Measurements from ENCODE around the gene WDR88. TPM values are rescaled to one million over a fixed set of nuclear protein-coding genes. Genes with fewer than 3 reads are reported as not detected.
"Not testable (repeated sequence)": the region's sequence is repeated elsewhere in the genome, so short reads cannot be mapped to it uniquely, and the experiment has no call there.

WDR88 gene
- total RNA-seq, 1 donor from 2014 or later: 0.16 TPM

DNA sequence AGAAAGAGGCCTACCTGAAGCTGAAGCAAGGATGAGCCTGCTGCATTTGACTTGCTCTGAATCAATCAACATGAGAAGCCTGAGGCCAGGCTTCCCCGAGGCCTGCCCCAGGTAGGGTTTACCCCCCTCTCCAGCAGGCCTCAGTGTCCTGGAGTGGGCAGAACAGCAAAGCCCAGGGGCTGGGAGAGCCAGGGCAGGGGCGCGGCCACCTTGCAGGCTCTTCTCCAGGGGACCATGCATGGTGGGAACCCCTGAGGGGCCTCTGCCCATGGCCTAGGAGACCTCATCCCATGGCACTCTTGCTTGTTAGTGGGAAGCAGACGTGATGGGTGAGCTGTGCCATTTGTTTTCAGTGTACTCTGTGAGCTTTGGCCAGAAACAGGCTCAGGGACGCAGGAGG lies 42.3 kb downstream of the WDR88 start:
- DNase-seq: no peak

DNA sequence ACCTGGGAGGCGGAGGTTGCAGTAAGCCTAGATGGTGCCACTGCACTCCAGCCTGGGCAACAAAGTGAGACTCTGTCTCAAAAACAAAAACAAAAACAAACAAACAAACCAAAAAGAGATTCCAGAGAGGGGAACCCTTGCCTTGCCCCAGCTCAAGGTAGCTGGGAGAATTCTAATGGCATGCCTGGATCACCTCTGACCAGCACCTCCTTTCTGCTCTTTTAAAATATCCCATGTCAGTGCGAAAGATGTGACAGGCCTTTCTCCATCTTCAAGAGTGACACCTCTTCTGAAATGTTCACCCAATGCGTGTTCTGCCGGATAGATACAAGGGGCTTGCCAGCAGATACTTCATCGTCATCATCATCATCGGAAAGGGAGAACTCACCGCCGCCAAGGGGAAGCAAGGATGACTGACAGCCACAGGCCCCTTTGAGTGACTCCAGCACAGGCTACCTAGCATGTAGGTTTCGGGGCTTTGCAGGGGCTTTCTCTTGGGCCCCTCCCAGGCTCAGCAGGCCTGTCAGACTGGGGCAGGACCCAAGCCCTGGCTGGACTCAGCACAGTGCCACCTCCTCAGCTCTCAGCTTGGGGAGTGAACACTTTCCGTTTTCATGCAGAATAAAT lies 43.4 kb downstream of the WDR88 start:
- DNase-seq: no peak

DNA sequence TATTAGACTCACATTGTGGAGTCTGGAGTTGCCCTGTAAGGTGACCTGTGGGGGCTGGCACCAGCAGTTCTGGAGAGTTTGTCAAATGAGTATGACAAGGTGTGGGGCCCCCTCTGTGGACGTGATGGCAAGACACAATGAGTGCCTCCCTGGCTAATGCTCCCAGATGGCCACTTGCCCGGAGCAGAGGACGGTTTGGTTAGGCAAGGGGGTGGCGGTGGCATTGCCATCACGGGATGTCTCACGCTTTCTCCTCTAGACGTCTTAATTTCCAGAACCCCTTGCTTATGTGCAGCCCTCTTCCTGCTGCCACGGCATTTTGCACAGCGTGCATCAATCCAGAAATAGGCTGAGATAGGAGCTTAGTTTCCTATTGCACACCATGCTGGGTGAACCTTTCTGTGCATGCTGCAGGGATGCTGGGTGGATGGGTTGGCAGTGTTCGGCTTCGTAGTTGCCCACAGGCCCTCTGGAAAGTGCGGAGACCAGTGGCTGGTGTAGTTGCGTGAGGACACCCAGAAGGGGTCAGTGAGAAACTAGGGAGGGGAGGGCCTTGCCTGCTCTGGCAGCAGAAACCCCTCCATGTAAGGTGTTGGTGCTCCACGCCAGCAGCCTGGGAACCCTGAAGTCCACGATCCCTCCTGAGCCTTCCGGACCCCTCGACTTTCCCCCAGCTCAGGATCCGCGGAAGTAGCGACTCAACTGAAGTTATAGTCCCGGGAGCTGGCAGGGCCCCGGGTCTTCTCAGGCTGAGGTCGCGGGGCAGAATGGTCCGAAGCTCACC lies 44.2 kb downstream of the WDR88 start:
- DNase-seq: peak; percentile 63

DNA sequence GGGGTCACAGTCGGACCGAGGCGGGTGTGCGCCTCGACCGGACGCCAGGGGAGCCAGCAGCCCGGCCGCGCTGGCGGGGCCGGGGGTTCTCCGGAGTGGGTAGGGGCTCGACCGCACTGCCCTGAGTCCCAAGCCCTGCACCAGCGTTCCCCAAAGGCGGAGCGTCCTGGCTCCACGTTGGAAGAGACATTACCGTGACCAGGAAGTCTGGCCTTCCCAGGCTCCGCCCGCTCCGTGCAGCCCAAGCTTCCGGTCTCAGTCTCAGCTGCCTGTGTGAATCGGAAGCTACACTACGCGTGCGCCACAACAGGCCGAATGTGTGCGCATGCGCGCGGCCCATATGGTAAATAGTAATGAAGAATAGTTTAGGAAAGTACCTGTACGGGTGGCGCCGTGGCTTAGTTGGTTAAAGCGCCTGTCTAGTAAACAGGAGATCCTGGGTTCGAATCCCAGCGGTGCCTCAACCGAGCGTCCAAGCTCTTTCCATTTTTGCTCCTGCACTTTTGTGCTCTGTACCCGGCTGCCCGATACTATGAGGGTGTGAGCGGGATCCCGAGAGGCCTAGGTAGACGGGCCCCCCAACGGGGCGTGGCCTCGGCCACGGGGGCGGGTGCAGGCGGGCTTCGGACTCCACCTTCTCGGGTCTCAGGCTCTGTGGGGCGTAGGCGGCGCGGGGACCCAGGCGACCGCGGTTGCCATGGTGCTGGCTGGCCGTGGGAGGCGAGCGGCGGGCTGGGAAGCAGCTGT lies 44.9 kb downstream of the WDR88 start:
- DNase-seq: peak; percentile 99

DNA sequence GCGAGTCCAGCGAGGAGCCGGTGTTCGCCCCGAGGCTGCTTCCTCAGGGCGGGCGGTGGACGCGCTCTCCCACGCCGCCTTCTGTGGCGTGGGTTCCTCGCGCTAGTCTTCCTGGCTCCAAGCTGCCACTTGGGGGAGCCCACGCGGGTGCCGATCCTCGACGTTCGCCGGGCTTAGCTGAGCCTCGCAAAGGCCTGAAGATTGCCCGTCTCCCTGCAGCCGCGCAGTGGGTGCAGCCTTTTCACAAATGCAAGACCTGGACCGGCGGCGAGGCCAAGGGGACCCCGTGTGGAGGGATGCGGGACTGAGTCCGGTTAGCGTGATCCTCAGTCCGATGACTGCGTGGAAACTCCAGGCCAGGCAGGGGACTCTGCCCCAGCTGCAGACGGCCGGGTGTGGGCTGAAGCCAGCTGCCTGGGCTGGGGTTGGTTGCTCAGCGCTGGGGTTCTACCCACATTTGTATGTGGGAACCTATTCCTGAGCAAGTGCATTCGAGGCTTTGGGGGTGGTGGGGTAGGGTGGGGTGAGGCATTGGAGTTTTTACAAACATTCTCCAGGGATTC lies 45.6 kb downstream of the WDR88 start:
- no peak for DNase-seq

DNA sequence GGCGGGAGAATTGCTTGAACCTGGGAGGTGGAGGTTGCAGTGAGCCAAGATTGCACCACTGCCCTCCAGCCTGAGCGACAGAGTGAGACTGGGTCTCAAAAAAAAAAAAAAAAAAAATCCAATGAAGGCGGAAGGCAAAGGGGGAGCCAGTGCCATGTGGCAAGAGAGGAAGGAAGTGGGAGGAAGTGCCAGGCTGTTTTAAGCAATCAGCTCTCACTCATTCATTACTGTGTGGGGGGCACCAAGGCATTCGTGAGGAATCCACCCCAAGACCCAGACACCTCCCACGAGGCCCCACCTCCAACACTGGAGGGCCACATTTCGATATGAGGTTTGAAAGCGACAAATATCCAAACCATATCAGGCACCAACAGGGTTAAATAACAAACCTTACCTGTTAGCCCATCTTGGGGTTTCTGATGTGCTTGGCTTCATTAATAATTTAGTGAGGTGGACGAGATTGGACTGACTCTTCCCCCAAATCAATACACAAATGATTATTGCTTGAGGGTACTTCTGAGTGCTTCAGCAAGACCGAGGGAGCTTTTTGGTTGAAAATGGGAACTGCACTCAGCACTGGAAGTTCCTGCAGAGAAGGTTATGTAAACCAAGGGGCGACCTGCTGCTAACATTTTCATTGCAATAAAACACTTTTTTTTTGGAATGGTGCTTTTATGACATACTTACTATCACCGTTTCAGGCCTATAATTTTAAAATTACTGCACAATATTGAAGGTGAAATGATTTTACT lies 54.7 kb downstream of the WDR88 start:
- DNase-seq: no peak

DNA sequence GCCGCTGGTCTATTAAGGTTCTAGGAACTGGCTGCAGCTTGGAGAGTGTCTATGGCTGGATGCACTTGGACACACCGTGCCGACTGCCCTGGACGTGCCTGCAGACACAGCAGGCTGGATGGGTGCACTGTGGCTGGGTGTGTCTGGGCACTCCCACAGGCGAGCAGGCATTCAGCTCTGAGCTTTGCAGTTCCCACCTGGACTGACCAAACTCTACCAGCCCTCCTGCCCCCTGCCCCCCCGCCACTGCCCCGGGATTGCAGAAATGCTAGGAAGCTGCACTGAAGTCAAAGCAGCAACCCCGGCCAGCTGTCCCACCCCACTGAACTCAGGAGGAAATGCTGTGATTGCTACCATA lies 55.2 kb downstream of the WDR88 start:
- no peak for DNase-seq

DNA sequence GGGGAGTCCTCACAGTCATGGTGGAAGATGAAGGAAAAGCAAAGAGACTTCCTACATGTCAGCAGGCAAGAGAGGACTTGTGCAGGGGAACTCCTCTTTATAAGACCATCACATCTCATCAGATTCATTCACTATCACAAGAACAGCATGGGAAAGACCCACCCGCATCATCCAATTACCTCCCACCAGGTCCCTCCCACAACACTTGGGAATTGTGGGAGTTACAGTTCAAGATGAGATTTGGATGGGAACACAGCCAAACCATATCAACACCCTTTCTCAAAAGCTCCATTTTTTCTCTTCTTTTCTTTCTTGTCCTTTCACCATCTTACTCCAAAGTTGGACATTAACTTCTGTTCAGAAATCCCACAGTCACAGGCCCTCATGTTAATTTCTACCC lies 57.5 kb downstream of the WDR88 start:
- DNase-seq: no peak

DNA sequence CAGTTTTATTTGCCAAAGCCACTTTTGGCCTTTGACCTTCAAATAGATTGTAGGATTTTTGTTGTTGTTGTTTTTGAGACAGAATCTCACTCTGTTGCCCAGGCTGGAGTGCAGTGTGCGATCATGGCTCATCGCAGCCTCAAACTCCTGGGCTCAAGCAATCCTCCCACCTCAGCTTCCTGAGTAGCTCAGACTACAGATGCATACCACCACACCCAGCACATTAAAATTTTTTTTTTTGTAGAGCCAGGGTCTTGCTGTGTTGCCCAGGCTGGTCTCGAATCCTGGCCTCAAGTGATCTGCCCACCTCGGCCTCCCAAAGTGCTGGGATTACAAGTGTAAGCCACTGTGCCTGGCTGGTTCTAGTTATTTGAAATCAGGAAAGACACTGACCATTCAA lies 59.2 kb downstream of the WDR88 start:
- not testable (repeated sequence) for DNase-seq

DNA sequence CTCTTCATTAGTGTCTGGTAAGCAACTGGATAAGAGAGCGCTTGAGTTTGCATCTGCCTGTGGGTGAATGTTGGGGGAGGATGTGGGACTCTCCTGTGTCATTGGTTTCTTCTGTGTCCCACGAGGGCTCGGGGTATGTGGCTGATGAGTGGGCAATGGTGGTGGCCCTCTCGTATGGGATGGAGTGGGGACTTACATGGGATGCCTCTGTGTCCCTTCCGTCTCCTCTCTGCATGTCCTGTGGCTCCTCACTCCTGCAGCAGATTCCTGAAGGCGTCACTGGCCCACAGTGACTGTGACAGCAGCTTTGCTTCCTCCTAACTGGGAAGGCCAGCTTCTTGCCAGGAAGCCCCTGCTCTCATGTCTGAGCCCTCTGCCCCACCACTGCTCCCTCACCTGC lies 59.6 kb downstream of the WDR88 start:
- no peak for DNase-seq

DNA sequence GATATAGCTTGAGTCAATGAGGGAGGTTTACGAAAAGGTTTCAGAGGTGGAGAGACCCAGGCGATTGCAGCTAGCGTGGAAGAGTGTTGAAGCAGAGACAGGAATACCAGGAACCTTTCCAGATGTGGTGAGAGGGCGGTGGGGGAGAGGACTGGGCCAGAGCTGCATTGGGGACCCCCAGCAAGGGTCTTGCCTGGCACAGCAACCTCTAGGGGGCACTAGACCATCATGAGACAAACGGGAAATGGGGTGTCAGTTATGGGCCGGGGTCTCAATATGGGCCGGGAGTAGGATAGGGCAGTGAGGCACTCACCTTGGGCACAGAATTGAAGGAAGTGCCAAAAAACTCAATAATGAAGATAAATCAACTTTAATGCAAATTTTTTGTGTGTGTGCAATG lies 60.1 kb downstream of the WDR88 start:
- no peak for DNase-seq

DNA sequence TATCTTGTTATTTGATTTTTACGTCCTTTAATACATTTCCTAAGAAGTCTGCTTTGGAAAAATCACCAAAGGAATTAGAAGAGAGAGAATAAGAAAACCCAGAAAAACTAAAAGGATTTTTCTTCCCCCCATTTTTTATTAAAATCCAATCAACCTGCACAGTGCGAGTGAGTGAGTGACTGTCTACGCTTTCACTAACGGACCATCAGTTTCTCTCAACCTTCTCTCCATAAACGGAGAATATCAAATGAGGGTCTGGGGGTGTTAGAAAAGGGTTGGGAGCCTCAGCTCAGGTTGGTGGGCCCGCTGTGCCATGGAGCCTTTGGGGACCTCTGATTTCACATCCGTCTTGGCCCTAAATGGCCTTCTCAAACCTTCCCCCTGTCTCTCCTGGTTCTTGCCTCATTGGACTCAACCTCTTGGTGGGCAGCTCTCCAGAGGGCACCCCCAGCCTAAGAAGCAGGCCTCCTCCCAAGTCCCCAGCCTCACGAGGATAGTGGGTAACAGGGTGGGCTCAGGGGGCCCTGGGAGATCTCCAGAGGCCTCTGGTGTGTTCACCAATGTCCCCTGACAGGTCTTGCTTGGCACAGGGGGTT lies 61.5 kb downstream of the WDR88 start:
- no peak for DNase-seq

DNA sequence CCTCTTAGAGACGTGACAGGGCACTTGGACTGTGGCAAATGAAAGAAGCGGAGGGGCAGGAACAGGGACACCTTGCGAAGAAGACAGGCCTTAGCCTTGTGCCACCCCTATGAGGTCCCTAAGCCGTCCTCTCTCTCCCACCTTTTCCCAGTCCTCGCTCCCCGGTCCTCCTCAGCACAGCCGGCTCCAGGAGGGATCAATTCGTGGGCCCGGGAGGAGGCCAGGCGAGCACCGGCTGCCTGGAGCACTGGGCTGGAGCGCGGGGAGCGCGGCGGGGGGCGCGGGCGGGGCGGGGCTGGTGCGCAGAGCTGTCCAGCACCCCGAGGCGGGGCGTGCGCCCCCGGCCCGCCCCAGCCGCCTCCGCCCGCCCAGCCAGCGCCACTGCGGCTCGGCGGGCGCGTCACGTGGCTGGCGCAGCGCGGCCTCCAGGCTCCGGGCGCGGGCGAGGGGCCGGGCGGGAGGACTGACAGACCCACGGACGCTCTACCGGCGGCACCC lies 62.0 kb downstream of the WDR88 start, which contains the start of gene LRP3:
LRP3 (plus strand) TSS at position 466 of the 498 bp plus-strand sequence. CDS start 456 bp downstream, outside the sequence.
- peak; percentile 60 for DNase-seq

DNA sequence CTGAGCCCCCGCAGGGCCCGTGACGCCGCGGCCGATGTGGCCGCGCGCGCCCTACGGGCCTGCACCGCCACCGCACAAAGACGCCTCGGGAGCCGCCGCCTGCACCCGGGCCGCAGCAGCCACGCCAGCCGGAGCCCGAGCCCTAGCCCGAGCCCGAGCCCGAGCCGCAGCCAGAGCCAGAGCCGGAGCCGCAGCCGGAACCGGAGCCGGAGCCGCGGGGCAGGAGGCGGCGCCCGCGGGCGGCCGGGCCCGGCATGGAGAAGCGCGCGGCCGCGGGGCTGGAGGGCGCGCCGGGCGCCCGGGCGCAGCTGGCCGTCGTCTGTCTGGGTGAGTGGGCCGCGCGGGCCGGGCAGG lies 62.6 kb downstream of the WDR88 start:
- DNase-seq: no peak

DNA sequence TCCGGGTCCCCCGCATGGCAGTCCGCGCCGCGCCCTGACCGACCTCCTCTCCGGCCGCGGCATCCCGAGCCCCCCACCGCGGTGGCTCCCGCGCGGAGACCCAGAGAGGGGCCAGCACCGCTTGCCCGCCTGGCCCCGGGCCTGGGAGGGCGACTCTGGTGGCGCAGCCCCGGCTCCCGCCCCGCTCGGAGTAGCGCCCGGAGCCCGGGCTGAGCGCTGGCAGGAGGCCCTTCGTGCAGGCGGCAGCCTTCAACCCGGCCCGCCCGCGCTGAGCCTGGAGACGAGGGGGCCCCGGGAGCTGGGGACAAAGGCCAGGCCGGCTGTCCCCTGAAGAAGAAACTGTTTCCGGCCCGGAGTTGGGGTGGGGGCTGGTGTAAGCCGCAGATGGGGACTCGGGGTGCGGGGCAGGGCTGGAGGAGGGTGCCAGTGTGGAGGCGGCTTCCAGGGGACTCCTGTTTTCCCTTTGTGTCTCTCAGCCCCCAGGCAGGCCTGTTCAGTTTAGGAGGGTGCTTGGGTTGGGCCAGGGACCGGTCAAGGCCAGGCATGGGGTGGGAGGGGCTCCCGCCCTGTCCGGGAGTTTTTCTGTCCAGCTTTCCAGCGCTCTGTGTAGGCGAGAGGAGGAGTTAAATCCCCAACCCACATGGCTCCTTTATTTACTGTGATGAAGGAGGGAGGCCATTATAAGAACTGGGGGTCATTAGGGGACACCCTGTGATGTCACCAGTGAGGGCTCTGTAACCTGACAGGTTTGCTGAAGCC lies 63.2 kb downstream of the WDR88 start:
- DNase-seq: no peak

DNA sequence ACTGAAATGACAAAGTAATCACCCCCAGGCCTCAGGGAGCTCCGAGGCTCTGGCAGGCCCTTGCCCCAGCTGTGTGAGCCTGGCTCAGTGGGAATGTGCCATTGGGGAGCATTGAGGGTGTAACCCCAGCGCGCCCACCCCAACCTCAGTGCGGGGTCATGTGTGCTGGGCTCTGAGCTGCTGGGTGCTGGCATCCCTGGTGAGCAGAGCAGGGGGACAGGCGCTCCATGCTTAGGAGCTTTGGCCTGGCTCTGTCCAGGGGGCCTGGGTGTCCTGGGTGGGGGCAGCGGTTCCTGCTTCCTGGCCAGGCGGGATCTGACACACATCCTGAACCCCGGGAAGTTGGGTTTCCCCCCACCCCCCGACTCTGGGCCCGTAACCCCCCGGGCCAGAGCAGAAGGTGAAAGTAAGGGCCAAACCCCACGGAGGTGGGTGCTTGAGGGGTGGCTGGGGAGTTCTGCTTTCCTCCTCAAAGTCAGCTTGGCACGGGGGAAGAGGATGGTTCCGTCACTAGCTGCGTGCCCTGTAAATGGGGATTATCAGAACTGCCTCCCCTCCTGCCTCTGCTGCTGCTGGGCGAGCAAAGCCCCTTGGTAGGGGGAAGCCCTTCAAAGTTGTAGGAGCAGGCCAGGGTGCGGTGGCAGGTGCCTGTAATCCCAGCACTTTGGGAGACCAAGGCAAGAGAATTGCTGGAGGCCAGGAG lies 63.9 kb downstream of the WDR88 start:
- no peak for DNase-seq

DNA sequence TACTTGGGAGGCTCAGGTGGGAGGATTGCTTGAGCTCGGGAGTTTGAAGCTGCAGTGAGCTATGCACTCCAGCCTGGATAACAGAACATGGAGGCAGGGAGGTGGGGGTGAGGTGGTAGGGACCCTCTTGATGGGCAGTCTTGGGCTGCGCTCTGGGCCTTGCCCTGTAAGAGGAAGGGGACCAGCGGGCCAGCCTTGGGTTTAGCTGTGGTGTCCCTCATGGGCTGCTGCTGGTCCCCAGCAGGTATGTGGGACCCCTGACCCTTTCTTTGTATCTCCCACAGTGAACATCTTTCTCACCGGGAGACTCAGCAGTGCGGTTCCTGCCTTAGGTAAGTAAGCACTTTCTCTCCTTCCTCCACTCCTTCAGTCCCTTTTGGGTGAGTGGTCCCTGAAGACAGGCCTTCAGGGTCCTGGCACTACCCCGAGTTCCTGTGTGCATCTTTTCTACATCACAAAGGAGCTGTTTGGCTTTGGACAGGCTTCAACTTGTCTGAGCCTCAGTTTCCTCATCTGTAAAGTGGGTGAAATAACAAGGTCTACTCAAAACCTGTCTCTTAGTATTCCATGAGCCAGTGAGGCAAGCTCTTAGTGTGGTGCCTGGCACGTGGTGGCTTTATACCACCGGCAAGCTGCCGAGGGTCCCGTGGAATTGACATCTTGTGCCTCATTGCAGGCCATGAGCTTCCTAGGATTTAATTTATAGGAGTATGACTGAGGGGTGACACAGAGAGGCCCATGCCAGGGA lies 64.7 kb downstream of the WDR88 start:
- DNase-seq: no peak

DNA sequence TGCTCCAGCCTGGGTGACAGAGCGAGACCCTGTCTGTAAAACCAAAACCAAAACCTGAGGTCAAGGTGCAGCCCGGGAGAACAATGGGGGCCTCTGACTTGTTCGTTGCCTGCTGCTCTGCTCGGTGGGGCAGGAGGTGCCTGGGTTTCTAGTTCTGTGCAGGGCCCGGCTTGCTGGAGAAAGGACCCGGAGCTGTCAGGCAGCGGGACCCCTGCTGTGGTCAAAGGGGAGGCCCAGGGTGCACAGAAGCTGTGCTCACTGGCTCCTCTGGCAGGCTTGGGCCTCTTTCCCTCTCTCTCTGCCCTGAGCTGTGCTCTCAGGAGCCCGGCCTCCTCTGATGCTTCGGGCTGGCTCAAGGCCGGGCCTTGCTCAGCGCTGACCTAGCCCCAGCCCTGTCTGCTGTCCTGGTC lies 65.7 kb downstream of the WDR88 start:
- DNase-seq: no peak

DNA sequence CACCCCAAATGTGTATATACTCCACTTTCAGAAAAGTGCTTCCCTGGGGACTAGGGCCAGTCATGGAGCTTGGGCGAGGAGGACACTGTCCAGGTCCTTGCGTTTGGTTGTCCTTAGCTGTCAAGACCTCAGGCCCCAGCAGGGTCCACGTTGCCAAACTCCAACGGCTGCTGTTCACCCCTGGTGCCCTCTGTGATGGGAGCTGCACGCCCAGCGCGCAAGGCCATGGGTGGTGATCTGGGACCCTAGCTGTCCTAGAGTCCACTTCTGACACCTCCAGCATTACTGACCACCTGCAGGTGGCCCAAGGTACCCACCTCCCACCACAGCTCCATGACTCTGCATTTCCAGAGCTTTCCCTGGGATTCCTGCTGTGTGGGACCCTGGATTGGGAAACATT lies 66.3 kb downstream of the WDR88 start:
- no peak for DNase-seq

All from occipital lobe (tissue), 2 donors.